ENCODE results near the gene CAV3.

The CAV3 gene

DNA sequence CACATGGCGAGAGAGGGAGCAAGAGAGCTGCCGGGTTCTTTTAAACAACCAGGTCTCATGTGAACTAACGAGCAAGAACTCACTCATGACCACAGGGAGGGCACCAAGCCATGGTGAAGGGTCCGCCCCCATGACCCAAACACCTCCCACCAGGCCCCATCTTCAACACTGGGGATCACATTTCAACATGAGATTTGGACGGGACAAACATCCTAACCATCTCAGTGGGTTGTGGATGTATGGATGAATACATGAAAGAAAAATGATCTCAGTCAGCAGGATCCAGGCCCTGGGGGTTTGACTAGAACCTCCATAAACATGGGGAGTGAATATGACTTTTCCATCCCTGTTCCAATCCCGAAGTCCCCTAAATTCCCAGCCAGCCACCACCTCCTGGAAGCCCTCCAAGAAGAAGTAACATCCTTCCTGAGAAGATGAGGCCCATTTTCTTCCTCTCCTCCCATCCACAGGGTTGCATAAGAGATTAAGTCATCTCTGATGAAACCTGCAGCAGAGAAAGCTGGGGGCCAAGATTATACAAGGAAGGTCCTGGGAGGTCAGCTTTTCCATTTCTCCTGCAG, 9.5 kb downstream of the CAV3 start:
- TF ChIP-seq, protein P1, sequence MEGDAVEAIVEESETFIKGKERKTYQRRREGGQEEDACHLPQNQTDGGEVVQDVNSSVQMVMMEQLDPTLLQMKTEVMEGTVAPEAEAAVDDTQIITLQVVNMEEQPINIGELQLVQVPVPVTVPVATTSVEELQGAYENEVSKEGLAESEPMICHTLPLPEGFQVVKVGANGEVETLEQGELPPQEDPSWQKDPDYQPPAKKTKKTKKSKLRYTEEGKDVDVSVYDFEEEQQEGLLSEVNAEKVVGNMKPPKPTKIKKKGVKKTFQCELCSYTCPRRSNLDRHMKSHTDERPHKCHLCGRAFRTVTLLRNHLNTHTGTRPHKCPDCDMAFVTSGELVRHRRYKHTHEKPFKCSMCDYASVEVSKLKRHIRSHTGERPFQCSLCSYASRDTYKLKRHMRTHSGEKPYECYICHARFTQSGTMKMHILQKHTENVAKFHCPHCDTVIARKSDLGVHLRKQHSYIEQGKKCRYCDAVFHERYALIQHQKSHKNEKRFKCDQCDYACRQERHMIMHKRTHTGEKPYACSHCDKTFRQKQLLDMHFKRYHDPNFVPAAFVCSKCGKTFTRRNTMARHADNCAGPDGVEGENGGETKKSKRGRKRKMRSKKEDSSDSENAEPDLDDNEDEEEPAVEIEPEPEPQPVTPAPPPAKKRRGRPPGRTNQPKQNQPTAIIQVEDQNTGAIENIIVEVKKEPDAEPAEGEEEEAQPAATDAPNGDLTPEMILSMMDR (IDR thresholded peaks at IDR 0.05; ENCODE audit: insufficient read depth, missing control alignments): no peak
- FAIRE-seq: no peak
- no peak for DNase-seq (ENCODE audit: insufficient read length, low spot score)

DNA sequence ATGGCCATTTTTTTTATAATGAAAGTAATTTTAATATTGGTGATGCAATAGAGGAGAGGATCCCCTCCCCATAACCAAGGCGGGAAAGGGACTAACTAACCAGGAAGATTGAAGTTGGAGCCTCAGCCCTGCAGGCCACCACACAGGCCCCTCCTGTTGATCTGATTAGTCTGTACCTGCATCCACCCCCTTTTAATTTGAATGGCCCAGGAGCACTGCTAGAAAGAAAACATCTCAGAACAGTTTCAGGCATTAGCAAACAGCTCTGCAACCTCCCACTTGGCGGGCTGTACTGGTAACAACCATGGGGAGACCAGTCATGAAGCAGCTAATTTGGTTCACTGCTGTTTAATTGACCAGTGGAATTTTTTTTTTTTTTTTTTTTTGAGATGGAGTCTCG, 10.3 kb downstream of the CAV3 start:
- FAIRE-seq: no peak

DNA sequence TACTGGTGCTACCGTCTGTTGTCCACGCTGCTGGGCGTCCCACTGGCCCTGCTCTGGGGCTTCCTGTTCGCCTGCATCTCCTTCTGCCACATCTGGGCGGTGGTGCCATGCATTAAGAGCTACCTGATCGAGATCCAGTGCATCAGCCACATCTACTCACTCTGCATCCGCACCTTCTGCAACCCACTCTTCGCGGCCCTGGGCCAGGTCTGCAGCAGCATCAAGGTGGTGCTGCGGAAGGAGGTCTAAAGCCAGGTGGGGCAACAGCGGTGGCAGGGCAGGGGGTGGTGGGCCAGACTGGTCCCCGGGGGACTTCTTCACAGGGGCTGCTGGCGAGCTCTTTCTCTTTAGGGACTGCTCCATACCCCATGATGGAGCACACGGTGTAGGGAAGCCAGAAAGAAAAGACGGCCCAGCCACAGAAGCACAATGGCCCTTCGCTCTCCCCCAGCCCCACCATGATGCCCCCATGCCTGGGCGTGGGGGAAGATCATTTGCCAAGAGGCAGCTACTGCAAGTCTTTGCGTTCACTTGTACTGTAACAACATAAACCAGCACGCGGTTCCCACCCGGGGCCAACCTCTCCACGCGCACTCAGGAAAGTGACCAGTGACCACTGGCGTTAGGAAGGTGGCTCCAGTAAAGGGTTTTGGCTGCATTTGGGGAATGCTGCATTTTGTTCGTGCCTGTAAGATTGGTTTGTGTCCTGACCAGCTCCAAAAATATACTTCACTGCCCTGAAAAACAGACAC, 12.2 kb downstream of the CAV3 start:
- FAIRE-seq (no peak), DNase-seq (ENCODE audit: insufficient read length, low spot score) (no peak)
- TF ChIP-seq, protein P1 (IDR thresholded peaks at IDR 0.05; ENCODE audit: insufficient read depth, missing control alignments): no peak

More for the DNA sequence above, 10.3 kb downstream of the CAV3 start:
- TF ChIP-seq, protein P1 (IDR thresholded peaks at IDR 0.05; ENCODE audit: insufficient read depth, missing control alignments): no peak
- no peak for DNase-seq (ENCODE audit: insufficient read length, low spot score)

DNA sequence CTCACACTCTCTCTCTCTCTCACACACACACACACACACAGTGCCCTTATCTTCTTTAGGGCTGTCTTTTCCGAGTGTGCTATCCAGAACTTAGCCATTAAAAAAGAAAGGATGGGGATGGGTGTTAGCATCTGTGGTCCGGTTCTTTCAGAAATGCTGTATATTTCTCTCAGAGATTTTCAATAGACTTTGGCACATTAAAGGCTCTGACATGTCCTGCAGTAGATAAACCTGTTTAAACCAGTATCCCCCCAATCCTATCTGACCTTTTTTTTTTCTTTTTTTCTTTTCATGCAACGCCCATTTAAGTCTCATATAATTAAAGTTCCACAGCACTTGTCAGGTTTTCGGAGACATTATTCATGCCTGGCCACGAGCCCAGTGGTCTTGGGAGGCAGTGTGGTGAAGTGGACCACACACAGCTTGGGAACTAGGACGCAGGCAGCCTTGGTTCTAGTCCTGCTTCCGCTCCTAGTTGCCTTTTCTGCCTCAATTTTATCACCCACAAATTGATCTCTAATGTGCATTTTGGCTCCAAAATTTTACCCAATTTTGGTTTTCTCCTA, 13.3 kb downstream of the CAV3 start:
- FAIRE-seq: no peak
- DNase-seq (ENCODE audit: insufficient read length, low spot score): no peak
- TF ChIP-seq, protein P1 (IDR thresholded peaks at IDR 0.05; ENCODE audit: insufficient read depth, missing control alignments): no peak

DNA sequence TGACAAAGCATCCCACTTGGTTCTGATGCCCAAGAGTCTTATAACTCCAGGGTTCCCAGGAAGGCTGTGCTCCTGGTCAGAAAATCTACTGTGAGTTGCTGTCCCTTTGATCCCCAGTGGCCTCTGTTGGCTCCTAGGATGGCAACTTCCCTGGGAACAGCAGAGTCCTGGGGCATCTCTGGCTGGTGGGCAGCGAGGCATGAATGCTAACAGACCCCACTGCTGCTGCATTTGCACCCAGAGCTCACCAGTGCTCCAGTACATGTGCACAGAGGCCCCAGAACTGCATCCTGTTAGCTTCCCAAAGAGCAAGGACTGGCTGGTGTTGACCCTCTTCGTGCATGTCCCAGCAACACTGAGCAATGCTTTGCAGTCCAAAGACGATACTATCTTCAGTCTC, 15.7 kb downstream of the CAV3 start:
- TF ChIP-seq, protein P1 (IDR thresholded peaks at IDR 0.05; ENCODE audit: insufficient read depth, missing control alignments): no peak
- FAIRE-seq: no peak
- no peak for DNase-seq (ENCODE audit: insufficient read length, low spot score)

DNA sequence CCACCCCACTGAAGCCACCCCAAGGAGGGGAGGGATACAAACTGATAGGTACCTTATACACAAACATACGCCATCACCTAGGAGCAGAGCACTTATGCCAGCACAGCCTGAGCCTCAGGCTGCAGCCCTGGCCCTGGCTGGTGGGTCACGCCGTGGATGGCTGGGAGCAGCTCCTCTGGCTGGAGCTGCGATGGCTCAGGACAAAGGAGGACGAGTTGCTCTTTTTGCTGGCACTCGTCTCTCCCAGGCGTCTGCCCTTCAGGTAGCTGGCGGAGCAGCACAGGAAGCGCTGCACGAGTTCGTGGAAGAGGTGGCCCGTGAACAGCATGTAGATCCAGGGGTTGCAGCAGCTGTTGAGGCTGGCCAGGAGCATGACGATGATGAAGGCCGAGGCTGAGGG, 19.2 kb downstream of the CAV3 start:
- FAIRE-seq: no peak
- no peak for DNase-seq (ENCODE audit: insufficient read length, low spot score)
- TF ChIP-seq, protein P1 (IDR thresholded peaks at IDR 0.05; ENCODE audit: insufficient read depth, missing control alignments): no peak

DNA sequence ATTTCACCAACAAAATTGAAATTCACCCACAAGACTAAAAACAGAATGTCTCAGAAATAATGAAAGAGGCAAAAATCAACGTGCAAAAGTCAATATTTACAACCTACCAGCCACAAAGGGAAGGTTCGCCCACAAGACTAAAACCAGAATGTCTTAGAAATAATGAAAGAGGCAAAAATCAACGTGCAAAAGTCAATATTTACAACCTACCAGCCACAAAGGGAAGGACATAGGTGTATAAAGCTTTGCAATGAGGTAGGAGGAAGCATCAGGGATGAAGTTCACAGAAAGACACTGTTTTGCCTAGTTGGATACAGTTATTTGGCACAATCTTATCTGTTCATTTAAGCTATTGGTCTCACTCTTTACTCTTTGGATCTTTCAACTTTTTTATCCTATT, 21.5 kb downstream of the CAV3 start:
- FAIRE-seq (no peak), DNase-seq (ENCODE audit: insufficient read length, low spot score) (no peak)
- TF ChIP-seq, protein P1 (IDR thresholded peaks at IDR 0.05; ENCODE audit: insufficient read depth, missing control alignments): no peak

Data from D721Med (cell line).